B cell (primary cell): ENCODE results near the gene WDR33. TPM values are rescaled to one million over a fixed set of nuclear protein-coding genes. Genes with fewer than 3 reads are reported as not detected.

ENCODE experiments used
- ATAC-seq: fragments of 200-7000 bp; cut with Tn5 transposase; one replicate; pipeline ENCODE4 v1.10.0; 2021; ENCODE audit warnings: low read depth, mild to moderate bottlenecking, moderate number of reproducible peaks, moderate library complexity
- CTCF ChIA-PET: fragments of 350-600 bp; sonication (Branson Sonifier 250); formaldehyde crosslinking; loops from one replicate; lab custom pipeline; 2021; ENCODE audit warnings: antibody characterized with exemption, inconsistent platforms; lab: Charles Lee
- POLR2A ChIA-PET: fragments of 350-600 bp; sonication (Branson Sonifier 250); formaldehyde crosslinking; loops from one replicate; lab custom pipeline; 2021; ENCODE audit warnings: antibody characterized with exemption; lab: Charles Lee
- DNase-seq: peaks from one replicate; pipeline ENCODE4 v3.0.0; 2013
- H2AFZ ChIP-seq: 2 replicates; pipeline ENCODE4 v1.6.1; 2012; ENCODE audit warnings: mild to moderate bottlenecking, low read depth, low read length; ENCODE audit not compliant: insufficient read depth, poor library complexity, severe bottlenecking
- H3K27ac ChIP-seq, 2 donors: 1 replicate in 1 of 2; 2 replicates in 1 of 2; pipeline ENCODE4 v1.5.1; 2012 to 2013; ENCODE audit warnings: low read length in 2 of 2, mild to moderate bottlenecking in 2 of 2, moderate library complexity in 1 of 2
- H3K27me3 ChIP-seq, 4 experiments: fragments of 200-600 bp in 1 of 4; sonication (generic) in 1 of 4; replicated peaks in 1 of 4; 1 replicate in 2 of 4; 2 replicates in 2 of 4; pipeline versions ENCODE4 v1.6.1 to v1.7.0; 2013 to 2016; ENCODE audit warnings: low read length in 3 of 4, mild to moderate bottlenecking in 2 of 4, mixed read lengths in 1 of 4, moderate library complexity in 1 of 4; ENCODE audit not compliant: insufficient read depth in 4 of 4, control insufficient read depth in 3 of 4; ENCODE audit errors: control extremely low read depth in 1 of 4
- H3K36me3 ChIP-seq, 2 experiments: replicated peaks in 1 of 2; 1 replicate in 1 of 2; 2 replicates in 1 of 2; pipeline versions ENCODE4 v1.6.1 to v1.7.1; 2013; ENCODE audit warnings: low read length in 1 of 2; ENCODE audit not compliant: insufficient read depth in 2 of 2, control insufficient read depth in 1 of 2; ENCODE audit errors: control extremely low read depth in 1 of 2, extremely low read depth in 1 of 2
- H3K4me1 ChIP-seq, 2 donors: fragments of 200-600 bp in 1 of 2; sonication (generic) in 1 of 2; 1 replicate in 1 of 2; 2 replicates in 1 of 2; pipeline versions ENCODE4 v1.5.1 to v1.6.1; 2013 to 2017; ENCODE audit warnings: low read length in 2 of 2; ENCODE audit not compliant: control insufficient read depth in 2 of 2, insufficient read depth in 2 of 2
- H3K4me2 ChIP-seq: replicated peaks from 2 replicates; pipeline ENCODE3; 2012; ENCODE audit warnings: mild to moderate bottlenecking, low read depth, low read length; ENCODE audit not compliant: poor library complexity, severe bottlenecking
- H3K4me3 ChIP-seq, 5 experiments: fragments of 200-600 bp in 1 of 5; sonication (generic) in 1 of 5; 1 replicate in 3 of 5; 2 replicates in 2 of 5; pipeline versions ENCODE4 v1.5.1 to v1.7.0; 2011 to 2016; ENCODE audit warnings: low read length in 4 of 5, mild to moderate bottlenecking in 4 of 5, low read depth in 2 of 5, control low read depth in 1 of 5, moderate library complexity in 1 of 5; ENCODE audit not compliant: insufficient read depth in 1 of 5; ENCODE audit errors: control extremely low read depth in 1 of 5, extremely low read depth in 1 of 5
- H3K79me2 ChIP-seq: fragments of 200-600 bp; sonication (generic); one replicate; pipeline ENCODE4 v1.6.0; 2016; ENCODE audit warnings: low read length; ENCODE audit not compliant: control insufficient read depth, insufficient read depth
- H3K9ac ChIP-seq: fragments of 200-600 bp; sonication (generic); 2 replicates; pipeline ENCODE4 v1.6.1; 2017; ENCODE audit warnings: mild to moderate bottlenecking, low read length, moderate library complexity
- H3K9me3 ChIP-seq, 3 donors: one replicate each; pipeline versions ENCODE4 v1.6.1 to v1.7.1; 2013; ENCODE audit warnings: low read length in 2 of 3; ENCODE audit not compliant: control insufficient read depth in 2 of 3, insufficient read depth in 1 of 3; ENCODE audit errors: control extremely low read depth in 1 of 3
- H4K20me1 ChIP-seq: 2 replicates; pipeline ENCODE4 v1.6.0; 2012; ENCODE audit warnings: mild to moderate bottlenecking, low read length; ENCODE audit not compliant: insufficient read depth, control insufficient read depth, poor library complexity, severe bottlenecking
- H3K27ac Mint-ChIP-seq: one replicate; pipeline ENCODE4 v1.8.0; 2021; ENCODE audit warnings: mixed read lengths
- H3K27me3 Mint-ChIP-seq: one replicate; pipeline ENCODE4 v1.8.0; 2021; ENCODE audit warnings: mixed read lengths
- H3K4me1 Mint-ChIP-seq: one replicate; pipeline ENCODE4 v1.8.0; 2021; ENCODE audit warnings: mixed read lengths
- H3K4me3 Mint-ChIP-seq: one replicate; pipeline ENCODE4 v1.8.0; 2021; ENCODE audit warnings: mixed read lengths
- H3K9me3 Mint-ChIP-seq: one replicate; pipeline ENCODE4 v1.8.0; 2022; ENCODE audit warnings: mixed read lengths; ENCODE audit not compliant: insufficient read depth
- CTCF ChIP-seq: fragments of 200-600 bp; IDR thresholded peaks from one replicate; pipeline ENCODE4 v1.8.0; 2022; ENCODE audit warnings: antibody characterized with exemption, mild to moderate bottlenecking
- EZH2 ChIP-seq: IDR thresholded peaks from 2 replicates; pipeline ENCODE4 v1.6.1; 2012; ENCODE audit warnings: borderline replicate concordance, low read depth, mild to moderate bottlenecking, moderate library complexity, low read length; ENCODE audit not compliant: insufficient read depth, poor library complexity, severe bottlenecking
- WGBS: methylation state at CpG from one replicate; pipeline ENCODE4 v1.1.5; 2013; ENCODE audit warnings: missing lambda C conversion rate; ENCODE audit not compliant: insufficient coverage; 5-methylcytosine and 5-hydroxymethylcytosine counted together
- intact Hi-C: fragments of 100-400 bp; cut with micrococcal nuclease; formaldehyde crosslinking; loops from one replicate; pipeline ENCODE4 v1.10.0; 2022
- polyA plus RNA-seq: library from polyadenylated mRNA; depleted of rRNA; stranded (reverse); fragments of >200 nt; gene quantifications from 2 replicates; pipeline ENCODE4 v1.2.3, GENCODE V29; 2012
- total RNA-seq, 2 donors: library from RNA; stranded (reverse); fragments of 120-200 nt in 1 of 2; gene quantifications; 1 replicate in 1 of 2; 2 replicates in 1 of 2; pipeline versions ENCODE4 v1.2.3 to v1.2.4, GENCODE V29; 2013 to 2022

Gene WDR33
- total and polyA plus RNA-seq, 2 donors (not counting 1 experiment from before 2014, with no cell fraction given), result 17.2 to 101 TPM

DNA sequence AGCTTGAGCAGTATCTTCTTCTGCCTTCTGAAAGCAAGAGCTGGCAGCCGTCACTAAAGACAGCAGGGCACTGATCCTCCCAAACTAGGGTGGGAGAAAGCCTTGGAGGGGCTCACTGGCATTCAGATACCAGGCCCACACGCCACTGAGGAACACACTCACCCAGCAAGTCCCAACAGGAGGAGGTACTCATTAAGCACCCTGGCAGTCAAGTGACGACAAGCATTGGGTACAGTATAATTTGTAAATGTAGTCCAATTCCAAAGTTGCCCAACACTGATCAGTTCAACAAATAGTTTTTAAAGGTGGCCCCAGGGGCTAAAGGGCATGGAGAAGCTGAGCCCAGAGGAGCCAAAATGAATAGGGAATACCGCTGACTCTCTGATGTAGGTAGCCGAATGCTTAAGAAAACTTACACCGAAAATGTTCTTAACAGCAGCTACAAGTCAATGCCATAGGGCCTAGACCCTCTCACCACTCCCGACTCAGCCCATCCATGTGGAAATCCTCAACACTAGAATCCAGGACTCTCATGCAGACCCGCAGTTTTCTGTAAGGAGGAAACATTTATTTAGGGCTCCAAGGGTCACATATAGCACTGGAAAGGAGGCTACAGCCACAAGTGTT is 145.6 kb downstream of the WDR33 start:
- WGBS, result 100% methylated on average over 3 of the region's 8 CpGs

More for the DNA sequence above, 145.6 kb downstream of the WDR33 start:
- Mint-ChIP-seq H3K27ac (no peak overlapping the region), H3K27me3 (peaks cover 52% of the 10 kb centered on the region), H3K9me3 (no peaks in the 10 kb centered on the region), H3K4me3 (no peak overlapping the region), H3K4me1 (peaks cover 4% of the 10 kb centered on the region)
- DNase-seq, result no peak
- POLR2A ChIA-PET, result no interaction called here
- Histone ChIP-seq H3K4me1 (peaks cover 0 to 5% of the 10 kb centered on the region in 2 donors), H3K79me2 (no peaks in the 10 kb centered on the region), H3K9me3 (peaks cover 0 to 6% (median 1%) of the 10 kb centered on the region in 3 donors), H3K27me3 (peaks cover 0 to 39% (median 23%) of the 10 kb centered on the region in 4 experiments), H4K20me1 (no peaks in the 10 kb centered on the region), H3K9ac (no peak overlapping the region), H3K36me3 (no peaks in the 10 kb centered on the region), H3K4me3 (no peak overlapping the region), H3K27ac (no peak overlapping the region), H2AFZ (no peak overlapping the region), H3K4me2 (no peak overlapping the region)
- CTCF ChIA-PET, result interaction anchor here (3.3 kb wide), 1 partner anchor 15 kb away, joined by 10 read pairs; no protein-coding TSS in a partner anchor
- intact Hi-C loops, result no loop called here
- TF ChIP-seq CTCF (no peak), EZH2 (no peak)
- no peak for ATAC-seq
